ENCODE results near the gene OR5B12.
"Not testable (repeated sequence)": the region's sequence is repeated elsewhere in the genome, so short reads cannot be mapped to it uniquely, and the experiment has no call there.

OR5B12 gene

GRCh38 chr11:58442136-58442535, at the start of gene OR5B12:
Gene OR5B12, minus strand, starts transcription at chr11:58442236. Its CDS starts 2,085 bp downstream, at chr11:58440151.
- no peak for DNase-seq (ENCODE audit: low read depth, low spot score)

GRCh38 chr11:58490827-58491226, 48.8 kb upstream of the OR5B12 start:
- no peak for DNase-seq (ENCODE audit: low read depth, low spot score)

- no peak for DNase-seq (ENCODE audit: low read depth, low spot score)
These were observed 45.1 kb upstream of the OR5B12 start for GRCh38 chr11:58487170-58487569.

GRCh38 chr11:58485961-58486360, 43.9 kb upstream of the OR5B12 start:
- DNase-seq (ENCODE audit: low read depth, low spot score): no peak

DNA sequence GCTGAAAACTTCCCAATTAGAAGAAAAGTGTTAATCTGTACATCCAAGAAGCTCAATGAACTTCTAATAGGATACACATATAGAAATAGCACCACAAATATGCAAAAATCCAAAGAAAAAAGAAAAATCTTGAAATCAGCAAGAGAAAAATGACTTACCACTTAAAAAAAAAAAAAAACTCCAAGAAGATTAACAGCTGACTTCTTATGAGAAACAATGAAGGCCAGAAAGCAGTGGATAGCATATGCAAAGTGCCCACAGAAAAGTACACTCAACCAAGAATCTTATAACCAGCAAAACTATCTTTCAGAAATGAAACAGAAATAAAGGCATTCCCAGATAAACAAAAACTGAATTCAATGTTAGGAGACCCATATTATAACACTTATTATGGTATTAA, 29.9 kb upstream of the OR5B12 start:
- DNase-seq (ENCODE audit: low read depth, low spot score): no peak

- DNase-seq (ENCODE audit: low read depth, low spot score): no peak
These were observed 24.3 kb upstream of the OR5B12 start for GRCh38 chr11:58466293-58466692.

DNA sequence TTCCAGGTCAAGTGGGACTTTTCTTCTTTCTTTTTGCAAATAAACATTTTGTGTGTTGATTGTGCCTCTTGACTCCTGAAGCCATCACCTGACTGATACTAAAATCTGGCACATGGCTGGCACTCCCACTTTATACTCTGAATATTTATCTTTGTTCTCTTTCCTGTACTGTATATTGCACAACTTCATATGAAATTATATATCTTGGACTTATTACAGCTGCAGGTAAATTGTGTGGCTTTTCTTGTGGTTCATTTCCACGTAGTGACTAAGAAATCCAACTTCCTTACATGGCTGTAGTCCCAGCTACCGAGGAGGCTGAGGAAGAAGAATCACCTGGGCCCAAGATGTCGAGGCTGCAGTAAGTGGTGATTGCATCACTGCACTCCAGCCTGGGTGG, 23.7 kb upstream of the OR5B12 start:
- DNase-seq (ENCODE audit: low read depth, low spot score): no peak

DNA sequence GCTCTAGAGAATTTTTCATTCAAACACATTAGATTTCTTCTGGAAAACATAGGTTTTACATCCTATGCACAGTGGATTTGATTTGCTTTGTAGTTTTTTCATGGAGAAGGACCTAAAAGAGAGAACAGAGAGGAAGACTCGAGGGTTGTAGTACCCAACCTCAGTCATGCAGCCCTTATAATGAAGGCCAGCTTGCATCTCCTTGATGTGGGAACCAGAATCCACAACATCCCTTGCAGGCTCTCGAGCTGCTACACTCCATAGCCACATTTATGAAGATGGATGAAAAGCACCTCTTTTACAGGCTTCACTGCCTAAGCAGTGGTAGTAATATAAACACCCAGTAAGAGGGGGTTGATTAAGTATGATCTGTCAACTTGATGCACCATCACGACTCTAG, 9.5 kb upstream of the OR5B12 start:
- DNase-seq (ENCODE audit: low read depth, low spot score): no peak

- no peak for DNase-seq (ENCODE audit: low read depth, low spot score)
These were observed 4.3 kb upstream of the OR5B12 start for GRCh38 chr11:58446294-58446693.

GRCh38 chr11:58444300-58444699, 2.3 kb upstream of the OR5B12 start:
- no peak for DNase-seq (ENCODE audit: low read depth, low spot score)

DNA sequence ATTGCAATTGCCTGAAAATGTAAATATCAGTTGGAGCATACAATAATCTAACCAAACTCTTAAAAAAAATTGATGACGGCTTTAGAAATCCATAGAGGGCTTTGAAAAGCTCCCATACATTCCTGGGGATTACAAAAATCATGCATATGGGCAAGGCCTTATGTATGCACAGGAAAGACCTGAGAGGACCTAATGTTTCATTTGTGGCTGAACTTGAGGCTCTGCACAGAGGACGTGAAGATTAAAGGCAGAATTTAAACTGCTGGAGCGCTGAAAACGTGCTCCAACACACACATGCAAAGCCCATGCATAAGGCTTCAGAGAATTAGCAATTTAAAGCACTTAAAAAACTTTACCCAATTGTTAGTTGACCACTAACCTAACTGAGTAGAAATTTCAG, 3.5 kb downstream of the OR5B12 start:
- no peak for DNase-seq (ENCODE audit: low read depth, low spot score)

DNA sequence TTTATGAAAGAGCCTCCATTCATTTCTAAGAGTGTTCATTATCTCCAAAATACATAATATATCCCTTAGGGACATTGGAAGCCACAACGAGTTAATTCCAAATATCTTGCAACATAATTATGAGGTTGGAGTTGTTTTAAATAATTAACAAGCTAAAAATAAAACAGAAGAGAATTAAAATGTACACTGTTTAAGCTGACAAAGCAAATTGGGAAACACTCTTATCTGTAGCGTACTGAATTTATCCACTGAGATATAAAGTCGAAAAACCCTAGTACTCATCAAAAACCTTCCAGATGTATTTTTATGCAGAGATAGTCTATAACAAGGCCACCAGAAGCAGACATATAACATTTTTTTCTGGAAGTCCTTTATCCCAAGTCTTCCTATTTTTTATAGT, 7.8 kb downstream of the OR5B12 start:
- DNase-seq (ENCODE audit: low read depth, low spot score): no peak

DNA sequence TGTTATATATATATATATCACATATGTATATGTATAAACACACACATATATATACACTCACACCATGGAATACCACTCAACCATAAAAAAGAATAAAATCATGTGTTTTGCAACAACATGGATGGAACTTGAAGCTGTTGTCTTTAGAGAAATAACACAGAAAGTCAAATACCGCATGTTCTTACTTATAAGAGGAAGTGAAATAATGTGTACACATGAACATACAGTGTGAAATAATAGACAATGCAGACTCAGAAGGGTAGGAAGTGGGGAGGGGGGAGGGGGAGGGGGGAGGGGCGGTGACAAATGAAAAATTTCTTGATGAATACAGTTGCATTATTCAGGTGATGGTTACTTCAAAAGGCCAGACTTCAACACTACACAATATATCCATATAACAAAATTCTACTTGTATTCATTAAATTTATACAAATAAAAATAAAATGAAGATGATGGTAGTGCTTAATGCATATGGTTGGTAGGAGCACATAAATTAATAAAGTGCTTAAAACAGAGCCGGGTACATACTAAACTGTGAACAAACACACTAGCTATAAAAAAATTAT, 8.3 kb downstream of the OR5B12 start:
- no peak for DNase-seq (ENCODE audit: low read depth, low spot score)

- DNase-seq (ENCODE audit: low read depth, low spot score): no peak
These were observed 12.8 kb downstream of the OR5B12 start for GRCh38 chr11:58429273-58429672.

DNA sequence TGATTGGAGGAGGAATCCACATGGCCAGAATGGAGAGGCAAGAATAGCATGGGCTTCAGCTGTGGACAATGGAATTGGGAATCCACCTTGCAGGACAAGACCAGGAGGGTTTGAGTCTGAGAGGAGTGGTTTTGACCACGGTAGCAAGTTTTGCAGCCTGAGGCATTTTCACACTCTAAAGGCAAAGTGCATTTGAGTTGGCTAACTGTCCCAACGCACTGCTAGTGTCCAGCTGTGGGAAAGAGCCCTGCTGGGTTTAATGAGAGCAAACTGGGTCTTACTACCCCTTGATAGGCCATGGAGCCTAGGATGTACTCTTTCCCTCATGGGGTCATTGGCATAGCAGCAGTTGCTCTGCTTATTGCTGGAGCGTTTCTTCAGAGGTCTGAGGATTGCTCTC, 14.0 kb downstream of the OR5B12 start, which contains the start of gene OR5B2:
TSS of gene OR5B2 (minus strand) at position 101 of the 400 bp plus-strand sequence. CDS start 4,860 bp downstream, outside the sequence.
- no peak for DNase-seq (ENCODE audit: low read depth, low spot score)

- DNase-seq (ENCODE audit: low read depth, low spot score): no peak
These were observed 35.3 kb downstream of the OR5B12 start, which contains the start of gene OR5B3 for GRCh38 chr11:58406774-58407173. Gene OR5B3, minus strand, starts transcription at chr11:58406874. Its CDS starts 3,465 bp downstream, at chr11:58403409.

- not testable (repeated sequence) for DNase-seq (ENCODE audit: low read depth, low spot score)
These were observed 42.4 kb downstream of the OR5B12 start for GRCh38 chr11:58399622-58400021.

DNA sequence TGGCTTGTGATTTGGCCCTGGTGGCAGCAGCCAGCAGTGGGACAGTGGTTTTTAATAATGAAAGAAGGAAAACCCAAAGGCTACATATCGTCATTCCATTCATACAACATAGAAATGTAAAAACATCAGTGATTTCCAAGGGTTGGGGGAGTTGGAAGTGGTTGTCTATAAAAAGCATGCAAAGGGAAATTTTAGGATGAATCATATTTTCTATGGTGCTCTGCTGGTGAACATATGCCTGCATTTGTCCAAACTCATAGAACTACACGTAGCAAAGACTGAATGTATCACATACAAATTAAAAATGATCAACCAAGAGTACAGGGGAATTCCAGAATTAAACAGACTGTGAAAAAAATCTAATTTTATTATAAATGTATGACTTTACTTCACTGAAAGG, 46.5 kb downstream of the OR5B12 start:
- no peak for DNase-seq (ENCODE audit: low read depth, low spot score)

DNA sequence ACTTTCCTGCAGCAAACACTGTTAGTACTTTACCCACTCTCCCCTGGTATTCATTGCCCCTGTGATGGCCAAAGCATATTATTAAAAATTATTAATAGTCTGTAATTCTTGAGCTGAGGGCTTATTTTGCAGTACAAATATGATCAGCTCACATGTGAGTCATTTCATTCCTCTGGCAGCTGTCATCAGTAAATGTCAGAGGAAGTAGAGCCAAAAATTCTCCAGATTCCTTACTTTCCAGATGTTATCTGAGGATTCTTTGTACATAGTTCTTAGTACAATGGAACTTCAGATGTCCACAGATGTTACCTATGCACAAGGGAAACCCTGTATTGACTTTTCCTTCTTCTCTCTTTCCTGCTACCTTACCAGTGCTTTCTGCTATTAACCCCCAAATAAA, 47.8 kb downstream of the OR5B12 start:
- no peak for DNase-seq (ENCODE audit: low read depth, low spot score)

GRCh38 chr11:58392746-58393145, 49.3 kb downstream of the OR5B12 start:
- no peak for DNase-seq (ENCODE audit: low read depth, low spot score)

GRCh38 chr11:58391879-58392278, 50.2 kb downstream of the OR5B12 start:
- no peak for DNase-seq (ENCODE audit: low read depth, low spot score)

DNA sequence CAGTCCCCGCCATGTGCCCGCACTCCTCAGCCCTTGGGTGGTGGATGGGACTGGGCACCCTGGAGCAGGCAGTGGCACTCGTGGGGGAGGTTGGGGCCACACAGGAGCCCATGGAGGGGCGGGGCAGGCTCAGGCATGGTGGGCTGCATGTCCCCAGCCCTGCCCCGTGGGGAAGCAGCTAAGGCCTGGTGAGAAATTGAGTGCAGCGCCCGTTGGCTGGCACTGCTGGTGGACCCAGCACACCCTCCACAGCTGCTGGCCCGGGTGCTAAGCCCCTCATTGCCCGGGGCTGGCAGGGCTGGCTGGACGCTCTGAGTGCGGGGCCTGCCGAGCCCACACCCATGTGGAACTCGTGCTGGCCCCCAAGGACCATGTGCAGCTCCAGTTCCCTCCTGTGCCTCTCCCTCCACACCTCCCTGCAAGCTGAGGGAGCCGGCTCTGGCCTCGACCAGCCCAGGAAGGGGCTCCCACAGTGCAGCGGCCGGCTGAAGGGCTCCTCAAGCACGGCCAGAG, 51.4 kb downstream of the OR5B12 start:
- no peak for DNase-seq (ENCODE audit: low read depth, low spot score)
